Body of pancreas (tissue), 4 donors: ENCODE data around the gene IPO11.

Experiments used
- POLR2A ChIP-seq, 3 donors: fragments of 450-650 bp; IDR thresholded peaks; one replicate each; pipeline ENCODE4 v1.6.1; 2016; ENCODE audit warnings: antibody characterized with exemption in 3 of 3, mild to moderate bottlenecking in 2 of 3
- TF ChIP-seq, protein P1 (sequence below), 7 experiments: fragments of 450-650 bp in 4 of 7; fragments of 200-600 bp in 3 of 7; sonication (generic) in 3 of 7; IDR thresholded peaks; one replicate each; pipeline ENCODE4 v1.5.1; 2016 to 2019; ENCODE audit warnings: antibody characterized with exemption in 7 of 7

- TF ChIP-seq, protein P1, sequence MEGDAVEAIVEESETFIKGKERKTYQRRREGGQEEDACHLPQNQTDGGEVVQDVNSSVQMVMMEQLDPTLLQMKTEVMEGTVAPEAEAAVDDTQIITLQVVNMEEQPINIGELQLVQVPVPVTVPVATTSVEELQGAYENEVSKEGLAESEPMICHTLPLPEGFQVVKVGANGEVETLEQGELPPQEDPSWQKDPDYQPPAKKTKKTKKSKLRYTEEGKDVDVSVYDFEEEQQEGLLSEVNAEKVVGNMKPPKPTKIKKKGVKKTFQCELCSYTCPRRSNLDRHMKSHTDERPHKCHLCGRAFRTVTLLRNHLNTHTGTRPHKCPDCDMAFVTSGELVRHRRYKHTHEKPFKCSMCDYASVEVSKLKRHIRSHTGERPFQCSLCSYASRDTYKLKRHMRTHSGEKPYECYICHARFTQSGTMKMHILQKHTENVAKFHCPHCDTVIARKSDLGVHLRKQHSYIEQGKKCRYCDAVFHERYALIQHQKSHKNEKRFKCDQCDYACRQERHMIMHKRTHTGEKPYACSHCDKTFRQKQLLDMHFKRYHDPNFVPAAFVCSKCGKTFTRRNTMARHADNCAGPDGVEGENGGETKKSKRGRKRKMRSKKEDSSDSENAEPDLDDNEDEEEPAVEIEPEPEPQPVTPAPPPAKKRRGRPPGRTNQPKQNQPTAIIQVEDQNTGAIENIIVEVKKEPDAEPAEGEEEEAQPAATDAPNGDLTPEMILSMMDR (IDR thresholded peaks at IDR 0.05) = no peak
- TF ChIP-seq POLR2A (IDR thresholded peaks at IDR 0.05) = no peak
Observed at GRCh38 chr5:62385131-62385530, 27.4 kb upstream of the IPO11 start.
